Breast epithelium (tissue), 3 donors: ENCODE results near the gene CIAO3.

Experiments used
- CTCF ChIP-seq, 3 donors: fragments of 450-650 bp; IDR thresholded peaks; one replicate each; pipeline ENCODE4 v1.5.1; 2016 to 2017; ENCODE audit warnings: antibody characterized with exemption in 3 of 3, mild to moderate bottlenecking in 3 of 3, moderate library complexity in 3 of 3
- POLR2A ChIP-seq: fragments of 450-650 bp; IDR thresholded peaks from one replicate; pipeline ENCODE4 v1.6.1; 2016; ENCODE audit warnings: antibody characterized with exemption, mild to moderate bottlenecking, moderate library complexity

DNA sequence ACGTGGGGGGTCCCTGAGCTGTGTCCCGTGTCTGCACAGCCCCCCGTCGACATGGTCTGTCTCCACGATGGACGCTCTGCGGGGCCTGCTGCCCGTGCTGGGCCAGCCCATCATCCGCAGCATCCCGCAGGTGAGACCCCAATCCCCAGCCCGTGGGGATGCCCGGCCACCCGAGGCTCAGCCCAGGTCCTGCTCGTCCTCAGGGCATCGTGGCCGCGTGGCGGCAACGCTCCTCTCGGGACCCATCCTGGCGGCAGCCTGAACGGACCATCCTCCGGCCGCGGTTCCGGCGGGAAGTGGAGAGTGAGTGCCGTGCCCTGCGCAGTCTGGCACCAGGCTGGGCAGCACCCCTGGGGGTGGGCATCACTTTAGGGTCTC lies 24.7 kb upstream of the CIAO3 start:
- TF ChIP-seq CTCF (IDR thresholded peaks at IDR 0.05) (no peak), POLR2A (no peak)
